ENCODE results near the gene EPHB1.
"Not testable (repeated sequence)": the region's sequence is repeated elsewhere in the genome, so short reads cannot be mapped to it uniquely, and the experiment has no call there.

The EPHB1 gene

GRCh38 chr3:134938029-134938525 lies 143.0 kb downstream of the EPHB1 start:
- DNase-seq (ENCODE audit: extremely low read depth in 1 of 2, low read depth in 1 of 2), result no peak

GRCh38 chr3:134939978-134940377 lies 144.9 kb downstream of the EPHB1 start:
- DNase-seq (ENCODE audit: extremely low read depth in 1 of 2, low read depth in 1 of 2), result no peak

GRCh38 chr3:134941820-134942219 lies 146.8 kb downstream of the EPHB1 start:
- DNase-seq (ENCODE audit: extremely low read depth in 1 of 2, low read depth in 1 of 2), result no peak

GRCh38 chr3:134944429-134944828 lies 149.4 kb downstream of the EPHB1 start:
- DNase-seq (ENCODE audit: extremely low read depth in 1 of 2, low read depth in 1 of 2), result no peak

GRCh38 chr3:134949150-134949549 lies 154.1 kb downstream of the EPHB1 start:
- DNase-seq (ENCODE audit: extremely low read depth in 1 of 2, low read depth in 1 of 2), result no peak

- DNase-seq (ENCODE audit: extremely low read depth in 1 of 2, low read depth in 1 of 2), result no peak
Observed at GRCh38 chr3:134952371-134952770, 157.3 kb downstream of the EPHB1 start.

- no peak for DNase-seq (ENCODE audit: extremely low read depth in 1 of 2, low read depth in 1 of 2)
Observed at GRCh38 chr3:134955874-134956273, 160.8 kb downstream of the EPHB1 start.

- DNase-seq (ENCODE audit: extremely low read depth in 1 of 2, low read depth in 1 of 2), result no peak
Observed at GRCh38 chr3:134956395-134956794, 161.3 kb downstream of the EPHB1 start.

- no peak for DNase-seq (ENCODE audit: extremely low read depth in 1 of 2, low read depth in 1 of 2)
Observed at GRCh38 chr3:134956844-134957243, 161.8 kb downstream of the EPHB1 start.

- DNase-seq (ENCODE audit: extremely low read depth in 1 of 2, low read depth in 1 of 2), result no peak
Observed at GRCh38 chr3:134959516-134959915, 164.5 kb downstream of the EPHB1 start.

GRCh38 chr3:134964226-134964625 lies 169.2 kb downstream of the EPHB1 start:
- DNase-seq (ENCODE audit: extremely low read depth in 1 of 2, low read depth in 1 of 2), result no peak

GRCh38 chr3:134965865-134966481 lies 170.9 kb downstream of the EPHB1 start:
- DNase-seq (ENCODE audit: extremely low read depth in 1 of 2, low read depth in 1 of 2), result no peak

- DNase-seq (ENCODE audit: extremely low read depth in 1 of 2, low read depth in 1 of 2), result no peak
Observed at GRCh38 chr3:134970895-134971294, 175.8 kb downstream of the EPHB1 start.

GRCh38 chr3:134971306-134971705 lies 176.2 kb downstream of the EPHB1 start:
- no peak for DNase-seq (ENCODE audit: extremely low read depth in 1 of 2, low read depth in 1 of 2)

GRCh38 chr3:134971907-134972306 lies 176.8 kb downstream of the EPHB1 start:
- DNase-seq (ENCODE audit: extremely low read depth in 1 of 2, low read depth in 1 of 2), result not testable (repeated sequence)

GRCh38 chr3:134972836-134973455 lies 177.9 kb downstream of the EPHB1 start:
- DNase-seq (ENCODE audit: extremely low read depth in 1 of 2, low read depth in 1 of 2), result no peak

GRCh38 chr3:134974624-134975023 lies 179.6 kb downstream of the EPHB1 start:
- no peak for DNase-seq (ENCODE audit: extremely low read depth in 1 of 2, low read depth in 1 of 2)

GRCh38 chr3:134976948-134977347 lies 181.9 kb downstream of the EPHB1 start:
- no peak for DNase-seq (ENCODE audit: extremely low read depth in 1 of 2, low read depth in 1 of 2)

GRCh38 chr3:134978658-134979057 lies 183.6 kb downstream of the EPHB1 start:
- DNase-seq (ENCODE audit: extremely low read depth in 1 of 2, low read depth in 1 of 2), result no peak

GRCh38 chr3:134985864-134986715 lies 191.0 kb downstream of the EPHB1 start:
- no peak for DNase-seq (ENCODE audit: extremely low read depth in 1 of 2, low read depth in 1 of 2)

GRCh38 chr3:134988666-134989065 lies 193.6 kb downstream of the EPHB1 start:
- DNase-seq (ENCODE audit: extremely low read depth in 1 of 2, low read depth in 1 of 2), result no peak

GRCh38 chr3:134991003-134991402 lies 195.9 kb downstream of the EPHB1 start:
- DNase-seq (ENCODE audit: extremely low read depth in 1 of 2, low read depth in 1 of 2), result no peak

Measured in stimulated activated CD8-positive, alpha-beta memory T cell treated with anti-CD3 and anti-CD28 coated beads, Interleukin-7, amount 100 ng/mL, for 48 hours (primary cell).